ENCODE measurements around the gene EPAS1. TPM values are rescaled to one million over a fixed set of nuclear protein-coding genes. Genes with fewer than 3 reads are reported as not detected.

The EPAS1 gene
- total and polyA plus RNA-seq, 4 donors: 26.2 to 193 (median 61.1) TPM

DNA sequence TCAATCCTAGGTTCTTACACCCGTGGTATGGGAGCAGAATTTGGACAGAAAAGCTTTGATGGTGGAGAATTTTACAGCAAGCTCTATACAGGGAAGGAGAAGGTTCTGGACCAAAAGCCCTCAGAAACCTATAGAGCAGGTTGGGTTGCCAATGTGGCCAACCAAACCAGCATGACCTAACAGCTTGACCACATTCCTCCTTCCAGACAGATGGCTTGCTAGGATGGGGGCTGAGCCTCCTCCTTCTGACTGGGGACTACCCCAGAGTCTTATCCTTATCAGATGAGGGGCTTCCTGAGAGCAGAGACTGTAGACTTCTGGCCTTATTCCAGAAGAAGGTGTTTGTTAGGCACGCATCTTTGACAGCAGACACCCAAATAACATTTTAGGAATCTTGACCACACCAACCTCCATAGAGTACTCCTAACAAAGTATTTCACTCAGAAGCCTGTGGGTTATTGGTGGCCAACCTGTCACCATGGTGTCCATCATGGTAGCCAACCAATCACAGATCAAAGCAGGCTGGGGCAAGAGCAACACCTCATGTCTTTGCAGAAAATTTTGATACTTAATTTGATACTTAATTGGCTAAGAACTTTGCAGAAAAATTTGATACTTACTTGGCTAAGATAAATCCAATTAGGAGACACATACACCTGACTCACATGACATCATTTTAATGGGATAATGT is 34.8 kb upstream of the EPAS1 start:
- H3K4me1 ChIP-seq (ENCODE audit: control insufficient read depth in 4 of 4, insufficient read depth in 4 of 4, low read length in 3 of 4): peaks cover 1 to 24% (median 18%) of the 10 kb centered on the region in 4 donors
- H3K27ac ChIP-seq (ENCODE audit: low read depth in 1 of 2, low read length in 2 of 2): no peak overlapping the region
- DNase-seq (ENCODE audit: low spot score): no peak
- H3K4me3 ChIP-seq (ENCODE audit: low read depth in 1 of 3, low read length in 3 of 3): no peak overlapping the region
- no peaks in the 10 kb centered on the region for H3K9me3 ChIP-seq (ENCODE audit: control insufficient read depth in 4 of 4, low read length in 3 of 4)
- no peaks in the 10 kb centered on the region for H3K27me3 ChIP-seq (ENCODE audit: control insufficient read depth in 4 of 4, insufficient read depth in 4 of 4, low read length in 3 of 4)
- TF ChIP-seq, protein P1, sequence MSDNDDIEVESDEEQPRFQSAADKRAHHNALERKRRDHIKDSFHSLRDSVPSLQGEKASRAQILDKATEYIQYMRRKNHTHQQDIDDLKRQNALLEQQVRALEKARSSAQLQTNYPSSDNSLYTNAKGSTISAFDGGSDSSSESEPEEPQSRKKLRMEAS (IDR thresholded peaks at IDR 0.05): no peak
- TF ChIP-seq FOXA1 (IDR thresholded peaks at IDR 0.05) (no peak), JUND (IDR thresholded peaks at IDR 0.05) (no peak), ATF3 (IDR thresholded peaks at IDR 0.05) (no peak), HNF4A (conservative IDR thresholded peaks at IDR 0.05) (no peak), RXRA (IDR thresholded peaks at IDR 0.05) (no peak), FOXA2 (IDR thresholded peaks at IDR 0.05) (no peak), NR2F2 (IDR thresholded peaks at IDR 0.05) (no peak), HNF4G (IDR thresholded peaks at IDR 0.05) (no peak), CTCF (IDR thresholded peaks at IDR 0.05; ENCODE audit: low read depth, low read length, missing input control) (no peak), SP1 (IDR thresholded peaks at IDR 0.05) (no peak), TAF1 (conservative IDR thresholded peaks at IDR 0.05) (no peak), GABPA (IDR thresholded peaks at IDR 0.05 in 1 of 2, conservative IDR thresholded peaks at IDR 0.05 in 1 of 2) (no peak), REST (IDR thresholded peaks at IDR 0.05) (no peak), YY1 (IDR thresholded peaks at IDR 0.05) (no peak), EGR1 (IDR thresholded peaks at IDR 0.05; ENCODE audit: low read depth in 2 of 2) (no peak)
- TF ChIP-seq, protein P2, sequence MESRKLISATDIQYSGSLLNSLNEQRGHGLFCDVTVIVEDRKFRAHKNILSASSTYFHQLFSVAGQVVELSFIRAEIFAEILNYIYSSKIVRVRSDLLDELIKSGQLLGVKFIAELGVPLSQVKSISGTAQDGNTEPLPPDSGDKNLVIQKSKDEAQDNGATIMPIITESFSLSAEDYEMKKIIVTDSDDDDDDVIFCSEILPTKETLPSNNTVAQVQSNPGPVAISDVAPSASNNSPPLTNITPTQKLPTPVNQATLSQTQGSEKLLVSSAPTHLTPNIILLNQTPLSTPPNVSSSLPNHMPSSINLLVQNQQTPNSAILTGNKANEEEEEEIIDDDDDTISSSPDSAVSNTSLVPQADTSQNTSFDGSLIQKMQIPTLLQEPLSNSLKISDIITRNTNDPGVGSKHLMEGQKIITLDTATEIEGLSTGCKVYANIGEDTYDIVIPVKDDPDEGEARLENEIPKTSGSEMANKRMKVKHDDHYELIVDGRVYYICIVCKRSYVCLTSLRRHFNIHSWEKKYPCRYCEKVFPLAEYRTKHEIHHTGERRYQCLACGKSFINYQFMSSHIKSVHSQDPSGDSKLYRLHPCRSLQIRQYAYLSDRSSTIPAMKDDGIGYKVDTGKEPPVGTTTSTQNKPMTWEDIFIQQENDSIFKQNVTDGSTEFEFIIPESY (IDR thresholded peaks at IDR 0.05): no peak
- no peak overlapping the region for H3K9ac ChIP-seq (ENCODE audit: low read depth in 1 of 2, low read length in 2 of 2)
- WGBS: 89% methylated on average over 2 of the region's 2 CpGs
- H3K36me3 ChIP-seq (ENCODE audit: control insufficient read depth in 4 of 4, insufficient read depth in 3 of 4, low read depth in 1 of 4, low read length in 3 of 4): no peaks in the 10 kb centered on the region

All from liver (tissue), 9 donors.